Esophagus muscularis mucosa (tissue), 4 donors: Measurements from ENCODE around the gene RFX5. TPM values are rescaled to one million over a fixed set of nuclear protein-coding genes. Genes with fewer than 3 reads are reported as not detected.

Source experiments
- DNase-seq: peaks from one replicate; pipeline ENCODE4 v3.0.0-alpha.2; 2017; ENCODE audit errors: extremely low spot score
- H3K27ac ChIP-seq, 4 donors: fragments of 200-600 bp; sonication (generic); replicated peaks in 1 of 4; 1 replicate in 3 of 4; 2 replicates in 1 of 4; pipeline ENCODE4 v1.5.1; 2016 to 2019; ENCODE audit warnings: mild to moderate bottlenecking in 1 of 4
- H3K27me3 ChIP-seq, 4 donors: fragments of 200-600 bp; sonication (generic); one replicate each; pipeline versions ENCODE4 v1.5.1 to v1.6.0; 2016 to 2019
- H3K36me3 ChIP-seq, 4 donors: fragments of 200-600 bp; sonication (generic); one replicate each; pipeline ENCODE4 v1.5.1; 2016 to 2019
- H3K4me1 ChIP-seq, 4 donors: fragments of 200-600 bp; sonication (generic); one replicate each; pipeline ENCODE4 v1.5.1; 2016 to 2019
- H3K4me3 ChIP-seq, 4 donors: fragments of 200-600 bp; sonication (generic); 1 replicate in 2 of 4; 2 replicates in 2 of 4; pipeline ENCODE4 v1.5.1; 2016 to 2019; ENCODE audit warnings: mild to moderate bottlenecking in 4 of 4, moderate library complexity in 1 of 4
- H3K9me3 ChIP-seq, 4 donors: fragments of 200-600 bp; sonication (generic); 1 replicate in 3 of 4; 2 replicates in 1 of 4; pipeline ENCODE4 v1.5.1; 2016 to 2019
- EP300 ChIP-seq: sonication (generic); formaldehyde crosslinking; IDR thresholded peaks from one replicate; pipeline ENCODE4 v1.6.1; 2017; ENCODE audit warnings: antibody characterized with exemption
- POLR2A ChIP-seq: fragments of 450-650 bp; IDR thresholded peaks from one replicate; pipeline ENCODE4 v1.6.1; 2017; ENCODE audit warnings: antibody characterized with exemption, moderate library complexity, mild to moderate bottlenecking, low read depth
- POLR2AphosphoS5 ChIP-seq, 2 donors: sonication (generic); formaldehyde crosslinking; IDR thresholded peaks; one replicate each; pipeline ENCODE4 v1.6.1; 2017; ENCODE audit warnings: antibody characterized with exemption in 2 of 2
- WGBS: methylation state at CpG from one replicate; pipeline ENCODE4 v1.1.5; 2018; 5-methylcytosine and 5-hydroxymethylcytosine counted together
- intact Hi-C: fragments of 100-400 bp; cut with DNase I; formaldehyde crosslinking; loops from one replicate; pipeline ENCODE4 v1.15.1; 2023
- total RNA-seq, 4 donors: library from RNA; depleted of rRNA; stranded (reverse); fragments of >200 nt; gene quantifications; one replicate each; pipeline versions ENCODE4 v1.1.0 to v1.2.1, GENCODE V29; 2016
- TF ChIP-seq, protein P1 (sequence below), 3 experiments: fragments of 200-600 bp in 2 of 3; fragments of 450-650 bp in 1 of 3; sonication (generic) in 2 of 3; IDR thresholded peaks; one replicate each; pipeline ENCODE4 v1.5.1; 2017 to 2019; ENCODE audit warnings: antibody characterized with exemption in 3 of 3, mild to moderate bottlenecking in 2 of 3, moderate library complexity in 1 of 3

Gene RFX5
- total RNA-seq, 4 donors from 2014 or later, result 40.3 to 50.3 (median 45.0) TPM

DNA sequence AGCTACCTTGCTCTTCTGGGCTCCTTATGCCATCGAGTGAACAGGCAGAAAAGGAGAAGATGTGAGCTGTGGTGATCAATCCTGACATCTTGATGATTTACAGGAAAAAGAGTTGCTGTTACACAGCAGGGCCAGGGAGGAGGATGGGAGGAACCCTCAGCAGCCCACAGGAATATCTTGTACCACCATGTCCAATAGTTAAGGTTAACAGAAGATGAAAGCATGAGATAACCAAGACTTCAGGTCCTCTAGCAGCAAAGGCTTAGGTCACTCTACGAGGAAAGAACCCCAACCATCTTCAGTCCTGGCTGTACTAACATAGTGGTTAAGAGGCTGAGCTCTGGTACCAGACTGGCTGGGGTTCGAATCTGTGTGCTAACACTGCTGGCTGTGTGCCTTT is 37.5 kb upstream of the RFX5 start:
- no peak for DNase-seq
- no peaks in the 10 kb centered on the region for H3K27me3 ChIP-seq
- H3K9me3 ChIP-seq, result no peaks in the 10 kb centered on the region
- 82% methylated on average over 3 of the region's 3 CpGs for WGBS
- no peaks in the 10 kb centered on the region for H3K36me3 ChIP-seq
- TF ChIP-seq POLR2A (no peak), POLR2AphosphoS5 (IDR thresholded peaks at IDR 0.05) (no peak), EP300 (no peak)
- TF ChIP-seq, protein P1, sequence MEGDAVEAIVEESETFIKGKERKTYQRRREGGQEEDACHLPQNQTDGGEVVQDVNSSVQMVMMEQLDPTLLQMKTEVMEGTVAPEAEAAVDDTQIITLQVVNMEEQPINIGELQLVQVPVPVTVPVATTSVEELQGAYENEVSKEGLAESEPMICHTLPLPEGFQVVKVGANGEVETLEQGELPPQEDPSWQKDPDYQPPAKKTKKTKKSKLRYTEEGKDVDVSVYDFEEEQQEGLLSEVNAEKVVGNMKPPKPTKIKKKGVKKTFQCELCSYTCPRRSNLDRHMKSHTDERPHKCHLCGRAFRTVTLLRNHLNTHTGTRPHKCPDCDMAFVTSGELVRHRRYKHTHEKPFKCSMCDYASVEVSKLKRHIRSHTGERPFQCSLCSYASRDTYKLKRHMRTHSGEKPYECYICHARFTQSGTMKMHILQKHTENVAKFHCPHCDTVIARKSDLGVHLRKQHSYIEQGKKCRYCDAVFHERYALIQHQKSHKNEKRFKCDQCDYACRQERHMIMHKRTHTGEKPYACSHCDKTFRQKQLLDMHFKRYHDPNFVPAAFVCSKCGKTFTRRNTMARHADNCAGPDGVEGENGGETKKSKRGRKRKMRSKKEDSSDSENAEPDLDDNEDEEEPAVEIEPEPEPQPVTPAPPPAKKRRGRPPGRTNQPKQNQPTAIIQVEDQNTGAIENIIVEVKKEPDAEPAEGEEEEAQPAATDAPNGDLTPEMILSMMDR (IDR thresholded peaks at IDR 0.05), result no peak
- no peaks in the 10 kb centered on the region for H3K4me1 ChIP-seq
- intact Hi-C loops, result no loop called here
- no peak overlapping the region for H3K4me3 ChIP-seq
- H3K27ac ChIP-seq, result no peak overlapping the region

GRCh38 chr1:151377150-151377884 is 30.3 kb upstream of the RFX5 start:
- H3K4me3 ChIP-seq, result no peak overlapping the region
- intact Hi-C loops, result no loop called here
- 92% methylated on average over 3 of the region's 3 CpGs for WGBS
- no peaks in the 10 kb centered on the region for H3K9me3 ChIP-seq
- TF ChIP-seq POLR2AphosphoS5 (IDR thresholded peaks at IDR 0.05) (no peak), EP300 (no peak), POLR2A (no peak)
- TF ChIP-seq, protein P1 (IDR thresholded peaks at IDR 0.05), result no peak
- peaks cover 7 to 11% (median 9%) of the 10 kb centered on the region in 4 donors for H3K4me1 ChIP-seq
- no peak overlapping the region for H3K27ac ChIP-seq
- no peak for DNase-seq
- no peaks in the 10 kb centered on the region for H3K27me3 ChIP-seq
- no peaks in the 10 kb centered on the region for H3K36me3 ChIP-seq

GRCh38 chr1:151373196-151373595 is 26.1 kb upstream of the RFX5 start:
- no peak for TF ChIP-seq POLR2A
- no peak for TF ChIP-seq EP300
- TF ChIP-seq, protein P1 (IDR thresholded peaks at IDR 0.05), result no peak
- no peak for TF ChIP-seq POLR2AphosphoS5 (IDR thresholded peaks at IDR 0.05)
- peak overlapping the region in 2 of 4 donors; percentile 77 to 81 for H3K27ac ChIP-seq
- DNase-seq, result no peak
- H3K4me3 ChIP-seq, result no peak overlapping the region
- intact Hi-C loops, result no loop called here
- H3K9me3 ChIP-seq, result no peaks in the 10 kb centered on the region
- peaks cover 43 to 52% (median 50%) of the 10 kb centered on the region in 4 donors for H3K4me1 ChIP-seq
- no peaks in the 10 kb centered on the region for H3K27me3 ChIP-seq
- WGBS, result 94% methylated on average over 14 of the region's 14 CpGs
- peaks cover 0 to 12% (median 4%) of the 10 kb centered on the region in 4 donors for H3K36me3 ChIP-seq

DNA sequence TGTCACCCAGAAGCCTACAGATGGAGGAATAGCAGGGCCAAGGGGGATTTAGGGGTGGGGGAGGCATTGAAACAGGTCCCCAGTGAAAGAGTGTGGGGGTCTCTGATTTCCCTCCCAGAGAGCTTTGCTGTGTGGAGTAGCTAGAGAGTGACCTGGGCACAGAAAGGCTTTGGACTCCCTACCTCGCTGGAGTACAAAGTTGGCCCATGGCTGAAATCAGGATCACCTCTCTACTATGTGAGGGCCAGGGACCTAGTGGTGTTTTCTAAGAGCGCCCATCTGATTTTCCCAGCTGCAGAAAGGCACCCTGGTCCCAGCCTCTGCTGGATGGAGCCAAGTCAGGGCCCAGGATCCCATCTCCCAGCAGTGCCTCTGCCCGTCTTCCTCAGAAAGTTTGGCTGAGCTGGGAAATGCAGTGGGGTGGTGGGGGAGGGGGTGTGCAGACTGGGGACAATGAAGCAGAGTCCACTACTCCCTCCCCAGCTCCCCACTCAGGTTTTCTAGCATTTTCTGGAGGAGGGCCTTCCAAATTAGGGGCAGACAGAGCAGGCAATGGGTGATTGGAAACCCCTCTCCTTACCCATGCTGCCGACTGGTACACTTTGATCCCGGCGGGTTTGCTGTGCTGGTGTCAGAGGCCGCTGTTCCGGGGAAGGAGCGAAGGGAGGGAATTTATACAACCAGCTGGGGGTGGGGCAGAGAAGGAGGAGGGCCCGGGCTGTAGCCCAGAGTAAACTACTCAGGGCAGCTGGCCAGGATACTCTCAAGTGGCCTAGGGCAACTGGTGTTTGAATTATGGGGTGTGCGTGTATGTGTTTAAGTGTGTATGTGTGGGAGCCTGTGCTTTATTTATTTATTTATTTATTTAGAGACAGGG is 25.2 kb upstream of the RFX5 start, which contains the start of gene SELENBP1:
TSS of gene SELENBP1 (minus strand) at position 648 of the 877 bp plus-strand sequence. CDS start at position 584, 64 bp downstream.
- TF ChIP-seq POLR2AphosphoS5 (IDR thresholded peaks at IDR 0.05) (peak; percentile 74 to 87), EP300 (no peak), POLR2A (no peak)
- TF ChIP-seq, protein P1 (IDR thresholded peaks at IDR 0.05), result no peak
- H3K27me3 ChIP-seq, result no peaks in the 10 kb centered on the region
- no peaks in the 10 kb centered on the region for H3K9me3 ChIP-seq
- 28% methylated on average over 7 of the region's 11 CpGs for WGBS
- peaks cover 0 to 17% (median 4%) of the 10 kb centered on the region in 4 donors for H3K36me3 ChIP-seq
- peak within 1 kb of the TSS; percentile 77 to 84 (median 80) for H3K27ac ChIP-seq
- peaks cover 52 to 61% (median 59%) of the 10 kb centered on the region in 4 donors for H3K4me1 ChIP-seq
- DNase-seq, result no peak
- peak within 1 kb of the TSS; percentile 50 to 58 (median 56) for H3K4me3 ChIP-seq
- intact Hi-C loops, result no loop called here
